OCI-LY3 (cell line): ENCODE measurements around the gene UBXN6.

Experiments used
- H2AFZ ChIP-seq: fragments of 200-600, 300-600 bp; shearing (Covaris generic); 2 replicates; pipeline ENCODE4 v1.6.0; 2014; ENCODE audit warnings: antibody characterized with exemption, low read depth, low read length
- H3K27ac ChIP-seq: fragments of 200-600, 300-600 bp; sonication (generic); 2 replicates; pipeline ENCODE4 v1.5.1; 2014; ENCODE audit warnings: mild to moderate bottlenecking, low read length, moderate library complexity, mixed read lengths
- H3K27me3 ChIP-seq: fragments of 200-600, 300-600 bp; sonication (generic); 2 replicates; pipeline ENCODE4 v1.6.1; 2014; ENCODE audit warnings: low read depth, low read length, mixed read lengths
- H3K36me3 ChIP-seq: fragments of 200-600, 300-600 bp; sonication (generic); replicated peaks from 2 replicates; pipeline ENCODE3; 2014; ENCODE audit warnings: low read depth, low read length, mixed read lengths
- H3K4me1 ChIP-seq: fragments of 300-600, 200-600 bp; sonication (generic); 2 replicates; pipeline ENCODE4 v1.6.1; 2014; ENCODE audit warnings: low read length, mixed read lengths
- H3K4me2 ChIP-seq: fragments of 200-600, 300-600 bp; sonication (generic); 2 replicates; pipeline ENCODE4 v1.6.1; 2014; ENCODE audit warnings: low read length, mixed read lengths
- H3K4me3 ChIP-seq: fragments of 300-600, 200-600 bp; sonication (generic); 2 replicates; pipeline ENCODE4 v1.5.1; 2014; ENCODE audit warnings: antibody characterized with exemption, mild to moderate bottlenecking, low read length, moderate library complexity
- H3K79me2 ChIP-seq: fragments of 300-600, 200-600 bp; shearing (Covaris generic); 2 replicates; pipeline ENCODE4 v1.6.1; 2014; ENCODE audit warnings: mild to moderate bottlenecking, low read length, mixed read lengths
- H3K9ac ChIP-seq: fragments of 300-600, 200-600 bp; shearing (Covaris generic); 2 replicates; pipeline ENCODE4 v1.6.0; 2014; ENCODE audit warnings: mild to moderate bottlenecking, low read length, moderate library complexity
- H3K9me3 ChIP-seq: fragments of 200-600, 300-600 bp; shearing (Covaris generic); 2 replicates; pipeline ENCODE4 v1.6.1; 2014; ENCODE audit warnings: low read length, mixed read lengths; ENCODE audit not compliant: insufficient read depth
- H4K20me1 ChIP-seq: fragments of 200-600, 300-600 bp; sonication (generic); 2 replicates; pipeline ENCODE4 v1.6.1; 2016; ENCODE audit warnings: low read length, mixed read lengths; ENCODE audit not compliant: insufficient read depth
- CTCF ChIP-seq: fragments of 200-600, 300-600 bp; sonication (generic); IDR thresholded peaks from 2 replicates; pipeline ENCODE4 v1.5.1; 2014; ENCODE audit warnings: antibody characterized with exemption, low read length, low read depth
- EZH2phosphoT487 ChIP-seq: fragments of 200-600 bp; shearing (Covaris generic); IDR thresholded peaks from 2 replicates; pipeline ENCODE4 v1.6.1; 2018; ENCODE audit warnings: antibody characterized with exemption, mixed run types, low read depth

Gene UBXN6

GRCh38 chr19:4423416-4424126 lies 34.0 kb downstream of the UBXN6 start:
- Histone ChIP-seq H4K20me1 (peaks cover 5% of the 10 kb centered on the region; the same call in 1 of the 2 replicates), H3K79me2 (peaks cover 29% of the 10 kb centered on the region), H3K4me3 (no peak overlapping the region), H3K4me2 (no peak overlapping the region), H3K9ac (no peak overlapping the region), H3K9me3 (no peaks in the 10 kb centered on the region), H2AFZ (no peak overlapping the region), H3K36me3 (peaks cover 51% of the 10 kb centered on the region), H3K27me3 (no peaks in the 10 kb centered on the region), H3K4me1 (no peaks in the 10 kb centered on the region), H3K27ac (no peak overlapping the region)
- TF ChIP-seq CTCF (no peak), EZH2phosphoT487 (no peak)

GRCh38 chr19:4416268-4416667 lies 41.3 kb downstream of the UBXN6 start:
- no peak overlapping the region for H3K9ac ChIP-seq
- H3K4me1 ChIP-seq, result no peaks in the 10 kb centered on the region
- H4K20me1 ChIP-seq, result peaks cover 60% of the 10 kb centered on the region
- H2AFZ ChIP-seq, result no peak overlapping the region
- no peak overlapping the region for H3K4me2 ChIP-seq
- no peaks in the 10 kb centered on the region for H3K27me3 ChIP-seq
- no peak overlapping the region for H3K4me3 ChIP-seq
- TF ChIP-seq CTCF, result no peak
- TF ChIP-seq EZH2phosphoT487, result no peak
- no peak overlapping the region for H3K27ac ChIP-seq
- peaks cover 96% of the 10 kb centered on the region for H3K79me2 ChIP-seq
- no peaks in the 10 kb centered on the region for H3K9me3 ChIP-seq
- peaks cover 61% of the 10 kb centered on the region for H3K36me3 ChIP-seq

DNA sequence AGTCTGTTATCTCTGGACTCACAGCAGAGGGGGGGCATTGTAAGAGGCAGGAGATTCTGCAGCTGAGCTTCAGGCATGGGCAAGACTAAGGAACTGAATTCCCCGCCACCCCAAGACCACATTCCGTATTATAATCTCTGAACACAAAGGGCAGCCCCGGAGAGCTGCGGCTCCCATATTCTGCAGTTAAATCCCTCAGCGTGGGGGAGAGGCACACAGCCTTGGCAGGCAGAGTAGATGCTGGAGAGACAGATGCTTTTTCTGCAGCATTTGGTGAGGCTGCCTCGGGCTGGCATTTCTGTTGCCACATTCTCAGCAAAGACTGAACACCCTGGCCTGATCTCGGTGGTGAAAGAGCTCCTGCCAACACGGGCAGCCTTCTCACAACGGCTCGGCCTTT lies 42.2 kb downstream of the UBXN6 start:
- Histone ChIP-seq H3K27ac (no peak overlapping the region), H3K4me3 (no peak overlapping the region), H4K20me1 (peaks cover 64% of the 10 kb centered on the region), H3K27me3 (no peaks in the 10 kb centered on the region), H3K79me2 (peaks cover 96% of the 10 kb centered on the region), H3K9ac (no peak overlapping the region), H2AFZ (no peak overlapping the region), H3K36me3 (peaks cover 58% of the 10 kb centered on the region), H3K4me1 (no peaks in the 10 kb centered on the region), H3K9me3 (no peaks in the 10 kb centered on the region), H3K4me2 (no peak overlapping the region)
- TF ChIP-seq CTCF (no peak), EZH2phosphoT487 (no peak)

DNA sequence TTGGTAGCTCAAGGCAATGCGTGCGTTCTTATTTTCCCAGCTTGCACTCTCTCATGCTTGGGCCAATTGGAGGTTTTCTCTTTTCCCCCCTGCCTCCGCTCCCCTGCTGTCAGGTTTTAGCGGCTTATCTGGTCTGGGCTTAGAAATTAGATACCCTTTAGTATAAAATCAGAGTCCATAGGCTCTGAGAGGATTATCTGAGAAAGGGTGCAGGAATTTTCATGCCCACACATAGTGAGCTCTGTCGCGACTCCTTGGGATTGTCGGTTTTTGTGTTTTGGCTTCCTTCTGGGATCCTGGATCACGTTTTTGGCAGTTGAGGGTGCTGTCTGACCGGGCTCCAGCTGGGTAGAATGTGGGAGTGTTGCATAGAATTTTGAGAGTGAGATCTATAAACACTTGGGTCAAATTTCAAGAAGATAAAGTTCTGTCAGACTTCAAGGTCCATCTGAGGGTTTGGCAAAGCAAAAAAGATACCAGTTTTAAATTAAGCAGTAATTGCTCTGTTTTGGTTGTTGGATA lies 42.7 kb downstream of the UBXN6 start:
- Histone ChIP-seq H3K9ac (no peak overlapping the region), H2AFZ (no peak overlapping the region), H3K4me3 (no peak overlapping the region), H3K4me2 (no peak overlapping the region), H3K36me3 (peaks cover 58% of the 10 kb centered on the region), H3K79me2 (peaks cover 96% of the 10 kb centered on the region), H3K4me1 (no peaks in the 10 kb centered on the region), H3K27me3 (no peaks in the 10 kb centered on the region), H4K20me1 (peaks cover 65% of the 10 kb centered on the region), H3K27ac (no peak overlapping the region), H3K9me3 (no peaks in the 10 kb centered on the region)
- TF ChIP-seq EZH2phosphoT487, result no peak
- no peak for TF ChIP-seq CTCF
